ENCODE data around the gene ZNF530.

ZNF530 gene

DNA sequence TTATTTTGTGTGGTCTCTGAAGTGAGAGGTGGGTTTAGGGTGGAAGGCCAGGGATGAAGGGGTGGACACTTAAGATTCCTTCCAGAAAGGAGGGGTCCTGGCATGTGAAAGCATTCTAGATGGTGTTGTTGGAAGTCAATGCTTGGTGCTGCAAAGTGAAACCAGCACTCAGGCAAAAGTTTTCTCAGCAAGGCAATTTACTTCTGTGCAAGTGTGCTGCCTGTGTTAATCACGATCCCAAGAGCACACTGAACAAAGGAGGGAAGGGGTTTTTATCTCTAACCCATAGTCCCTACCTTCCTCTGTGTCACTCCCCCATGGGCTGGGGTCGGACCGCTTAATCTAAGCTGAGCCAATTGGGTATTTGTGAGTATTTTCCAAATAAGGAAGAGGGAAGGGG is 15.7 kb downstream of the ZNF530 start:
- no peak for DNase-seq (ENCODE audit: low spot score)

DNA sequence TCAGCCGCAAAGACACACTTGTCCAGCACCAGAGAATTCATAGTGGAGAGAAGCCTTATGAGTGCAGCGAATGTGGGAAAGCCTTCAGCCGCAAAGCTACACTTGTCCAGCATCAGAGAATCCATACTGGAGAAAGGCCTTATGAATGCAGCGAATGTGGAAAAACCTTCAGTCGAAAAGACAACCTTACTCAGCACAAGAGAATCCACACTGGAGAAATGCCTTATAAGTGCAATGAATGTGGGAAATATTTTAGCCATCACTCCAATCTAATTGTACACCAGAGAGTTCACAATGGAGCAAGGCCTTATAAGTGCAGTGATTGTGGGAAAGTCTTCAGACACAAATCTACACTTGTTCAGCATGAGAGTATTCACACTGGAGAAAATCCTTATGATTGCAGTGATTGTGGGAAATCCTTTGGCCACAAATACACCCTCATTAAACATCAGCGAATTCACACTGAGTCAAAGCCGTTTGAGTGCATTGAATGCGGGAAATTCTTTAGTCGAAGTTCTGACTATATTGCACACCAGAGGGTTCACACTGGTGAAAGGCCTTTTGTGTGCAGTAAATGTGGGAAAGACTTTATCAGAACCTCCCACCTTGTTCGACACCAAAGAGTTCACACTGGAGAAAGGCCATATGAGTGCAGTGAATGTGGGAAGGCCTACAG is 21.1 kb downstream of the ZNF530 start:
- no peak for DNase-seq (ENCODE audit: low spot score)

- no peak for DNase-seq (ENCODE audit: low spot score)
Observed at GRCh38 chr19:57623091-57623490, 23.4 kb downstream of the ZNF530 start.

DNA sequence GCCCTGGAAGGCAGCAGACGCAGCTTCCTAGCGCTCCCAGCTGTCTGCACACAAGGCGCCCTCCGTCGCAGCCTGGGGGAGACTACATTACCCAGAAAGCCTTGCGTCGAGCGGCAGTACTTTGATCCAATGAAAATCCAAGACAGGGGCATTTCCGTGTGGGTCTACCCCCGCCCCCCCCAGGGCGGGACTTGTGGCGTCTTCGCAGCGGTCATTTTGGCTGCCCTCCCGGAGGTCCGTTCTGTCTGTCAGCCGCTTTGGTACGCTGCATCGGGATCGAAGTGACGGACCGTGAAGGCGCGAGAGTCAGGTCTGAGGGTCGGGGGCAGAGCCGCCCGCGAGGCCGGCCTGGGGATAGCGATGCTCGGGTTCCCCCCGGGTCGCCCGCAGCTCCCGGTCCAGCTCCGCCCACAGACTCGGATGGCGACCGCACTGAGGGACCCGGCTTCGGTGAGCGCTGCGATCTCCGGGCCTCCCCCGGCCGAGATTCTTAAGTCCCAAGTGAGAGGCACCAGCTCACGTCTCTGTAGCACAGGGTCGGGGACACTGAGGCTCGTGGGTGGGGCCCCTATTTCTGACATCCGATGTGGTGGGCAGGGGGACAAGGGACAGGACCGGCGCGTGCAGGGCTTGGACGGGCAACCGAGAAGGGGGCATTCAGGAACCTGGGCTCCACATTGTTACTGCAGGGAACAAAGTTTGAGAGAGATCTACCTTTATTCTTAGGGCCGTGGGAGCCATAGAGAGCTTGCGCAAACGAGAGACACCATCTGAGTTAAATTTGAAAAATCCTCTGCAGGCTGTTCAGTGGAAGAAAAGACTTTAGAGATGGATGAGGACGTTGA is 33.5 kb downstream of the ZNF530 start, which contains the start of gene ZNF211:
ZNF211 (plus strand) TSS at position 182 of the 845 bp plus-strand sequence; CDS start at position 361, 179 bp downstream.
- DNase-seq (ENCODE audit: low spot score), result peak; percentile 94

DNA sequence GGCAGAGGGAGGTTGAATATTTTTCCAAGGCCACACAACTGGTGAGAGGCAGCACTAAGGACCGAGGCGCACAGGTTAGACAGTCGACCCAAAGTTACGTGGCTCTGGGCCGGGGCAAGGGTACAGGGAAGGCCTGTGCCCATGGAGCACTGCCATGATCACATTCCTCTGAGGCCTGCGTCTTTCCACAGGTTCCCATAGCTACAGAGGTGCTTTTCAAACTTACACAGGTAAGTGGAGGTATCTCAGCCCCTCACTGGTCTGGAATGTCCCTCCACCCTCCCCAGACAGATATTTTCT is 34.1 kb downstream of the ZNF530 start:
- DNase-seq (ENCODE audit: low spot score), result no peak

- no peak for DNase-seq (ENCODE audit: low spot score)
Observed at GRCh38 chr19:57637379-57637778, 37.7 kb downstream of the ZNF530 start.

DNA sequence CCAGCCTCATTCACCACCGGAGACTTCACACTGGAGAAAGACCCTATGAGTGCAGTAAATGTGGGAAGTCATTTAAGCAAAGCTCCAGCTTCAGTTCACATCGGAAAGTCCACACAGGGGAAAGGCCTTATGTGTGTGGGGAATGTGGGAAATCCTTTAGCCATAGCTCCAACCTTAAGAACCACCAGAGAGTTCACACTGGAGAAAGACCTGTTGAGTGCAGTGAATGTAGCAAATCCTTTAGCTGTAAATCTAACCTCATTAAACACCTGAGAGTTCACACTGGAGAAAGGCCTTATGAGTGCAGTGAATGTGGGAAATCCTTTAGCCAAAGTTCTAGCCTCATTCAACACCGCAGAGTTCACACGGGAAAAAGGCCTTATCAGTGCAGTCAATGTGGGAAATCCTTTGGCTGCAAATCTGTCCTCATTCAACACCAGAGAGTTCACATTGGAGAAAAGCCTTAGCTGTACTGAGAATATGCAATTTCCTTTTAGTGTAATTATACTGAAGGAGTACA is 42.1 kb downstream of the ZNF530 start:
- no peak for DNase-seq (ENCODE audit: low spot score)

DNA sequence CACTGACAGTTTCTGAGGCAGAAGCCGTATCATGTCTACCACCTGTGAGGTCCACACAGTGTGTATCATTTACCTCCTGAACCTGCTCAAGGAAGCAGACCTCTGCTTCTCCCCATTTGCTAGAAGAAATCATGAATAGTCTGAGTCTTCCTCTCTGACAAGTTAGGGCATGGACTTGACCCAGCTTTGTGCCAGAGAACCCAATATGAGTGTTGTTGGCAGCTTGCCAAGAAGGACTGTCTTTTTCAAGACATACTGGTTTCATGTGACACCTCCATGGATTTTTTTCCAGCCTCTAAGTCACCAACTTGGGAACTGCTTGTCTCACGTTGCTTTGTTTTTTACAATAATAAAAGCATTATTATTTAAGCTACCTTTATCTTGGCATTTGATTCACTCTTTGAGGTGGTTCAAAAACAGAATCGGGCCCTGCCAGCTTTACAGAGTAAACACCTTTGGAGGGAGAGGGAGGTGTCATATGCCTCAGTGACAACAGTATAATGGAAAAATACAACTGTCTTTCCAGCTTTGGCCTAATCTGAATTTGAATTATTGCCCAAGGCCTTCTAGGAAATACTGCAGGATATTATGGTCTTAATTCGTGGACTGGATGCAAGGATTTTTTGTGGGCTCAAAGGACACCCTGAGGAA is 42.8 kb downstream of the ZNF530 start:
- DNase-seq (ENCODE audit: low spot score), result no peak

- DNase-seq (ENCODE audit: low spot score), result no peak
Observed at GRCh38 chr19:57643734-57644133, 44.0 kb downstream of the ZNF530 start.

DNA sequence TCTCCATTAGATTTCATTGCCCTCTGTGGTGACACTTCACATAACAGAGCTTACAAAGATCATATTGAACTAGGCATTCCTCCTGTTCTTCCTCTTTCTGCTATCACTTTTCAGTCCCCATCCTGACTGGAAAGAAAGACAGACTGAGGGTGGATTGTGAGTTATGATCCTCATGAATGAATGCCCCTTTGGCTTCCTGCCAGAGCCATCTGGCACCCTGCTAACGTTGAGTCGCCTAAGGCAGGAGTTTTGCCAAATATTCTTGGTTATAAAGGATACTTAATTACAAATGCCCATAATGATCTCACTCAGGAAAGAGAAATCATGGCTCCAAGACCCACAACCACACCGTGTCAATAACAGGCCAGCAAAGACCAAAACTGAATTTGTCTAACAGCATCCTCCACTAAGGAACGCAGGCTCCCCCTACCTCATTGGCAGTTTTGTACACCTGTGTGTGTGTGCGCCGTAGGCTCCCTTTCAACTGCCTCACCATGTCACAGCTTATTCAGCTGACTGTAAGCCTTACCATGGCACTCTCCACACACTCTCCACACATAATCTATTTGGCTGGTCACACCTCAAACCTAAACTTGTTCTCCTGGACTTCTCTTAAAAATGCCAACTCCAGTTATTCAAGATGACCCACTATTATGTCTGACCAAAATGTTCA is 48.8 kb downstream of the ZNF530 start:
- no peak for DNase-seq (ENCODE audit: low spot score)

DNA sequence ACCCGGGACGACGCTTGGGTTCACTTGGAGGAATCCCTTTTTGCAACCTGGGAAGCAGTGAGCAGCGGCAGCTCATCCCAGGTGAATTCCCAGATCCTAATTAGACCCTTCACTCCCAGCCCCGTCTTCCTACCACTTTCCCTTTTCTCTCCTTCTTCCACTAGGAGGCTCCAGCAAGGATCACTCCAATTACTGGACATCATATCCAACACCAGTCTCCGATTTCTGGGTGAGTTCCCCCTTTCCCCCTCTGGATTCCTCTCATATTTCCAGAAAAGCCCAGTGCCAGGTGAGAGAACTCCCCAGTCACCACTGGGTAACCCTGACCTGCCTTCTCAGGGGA is 51.9 kb downstream of the ZNF530 start:
- DNase-seq (ENCODE audit: low spot score), result no peak

- no peak for DNase-seq (ENCODE audit: low spot score)
Observed at GRCh38 chr19:57653689-57654088, 54.0 kb downstream of the ZNF530 start.

GRCh38 chr19:57655443-57655842 is 55.8 kb downstream of the ZNF530 start:
- DNase-seq (ENCODE audit: low spot score), result no peak

GRCh38 chr19:57656346-57656745 is 56.7 kb downstream of the ZNF530 start:
- DNase-seq (ENCODE audit: low spot score), result no peak

Data from globus pallidus (tissue), 1 donor.